ENCODE data around the gene KRT36.
A peak's percentile ranks its signal among the peaks of the same experiment; 100 is the strongest.

KRT36 gene

DNA sequence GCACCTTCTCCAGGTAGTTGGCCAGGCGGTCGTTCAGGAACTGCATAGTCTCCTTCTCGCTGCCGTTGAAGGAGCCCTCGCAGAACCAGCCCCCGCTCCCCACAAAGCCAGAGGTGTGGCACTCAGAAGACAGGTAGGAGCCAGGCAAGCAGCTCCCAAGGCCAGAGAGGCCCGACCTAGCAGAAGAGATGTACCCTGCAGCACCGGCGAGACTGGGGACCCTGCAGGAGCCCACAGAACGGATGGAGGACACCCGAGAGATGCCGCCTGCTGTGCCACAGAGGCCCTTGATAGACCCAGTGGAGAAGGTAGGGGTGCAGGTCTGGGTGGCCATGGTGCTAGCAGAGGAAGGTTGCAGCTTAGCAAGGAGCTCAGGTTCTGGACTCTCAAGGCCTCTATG is at the start of gene KRT36:
Gene KRT36 (minus strand): TSS at position 380 of the 400 bp plus-strand sequence. CDS start 46 bp downstream, at position 334.
- no peak for DNase-seq

DNA sequence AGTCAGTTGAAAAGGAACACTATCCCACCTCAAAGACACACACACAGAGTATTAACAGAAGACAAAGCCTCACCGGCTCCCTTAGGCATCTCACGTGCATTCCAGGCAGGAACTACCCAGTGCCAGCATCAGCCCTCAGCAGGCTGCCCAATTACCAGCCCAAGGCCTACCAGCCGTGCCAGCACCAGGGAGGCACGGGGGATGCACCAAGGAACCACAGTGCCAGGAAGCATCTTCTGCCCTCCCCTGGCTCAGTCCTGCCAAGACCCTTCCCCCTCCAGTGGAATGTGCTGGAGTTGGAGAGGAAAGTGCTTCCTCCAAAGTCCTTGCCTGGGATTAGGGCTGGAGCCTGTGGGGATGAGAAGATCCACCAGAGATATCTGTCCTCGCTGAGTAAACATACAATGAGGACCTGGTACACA is 49.4 kb upstream of the KRT36 start:
- DNase-seq = no peak

DNA sequence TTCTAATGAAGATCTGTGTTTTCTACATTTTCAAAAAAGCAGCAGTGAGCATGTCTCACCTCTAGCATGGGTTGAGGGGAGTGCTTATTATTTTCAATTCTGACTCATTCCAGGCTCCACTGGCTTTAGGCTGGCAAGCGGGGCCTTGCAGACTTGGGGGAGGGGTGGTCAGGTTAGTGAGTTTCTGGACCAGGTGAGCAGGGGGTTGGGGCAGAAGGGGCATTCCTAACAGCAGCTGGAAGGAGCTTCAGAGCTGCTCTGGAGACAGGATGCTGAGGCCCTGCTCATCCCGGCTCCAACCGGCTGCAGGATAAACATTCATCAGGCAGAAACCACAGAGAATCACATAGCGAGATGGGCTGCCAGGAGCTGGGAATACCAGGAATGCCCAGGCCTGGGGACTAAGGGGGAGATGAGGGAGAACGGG is 48.9 kb upstream of the KRT36 start:
- DNase-seq = no peak

- no peak for DNase-seq
These were observed 48.3 kb upstream of the KRT36 start for GRCh38 chr17:41537990-41538389.

DNA sequence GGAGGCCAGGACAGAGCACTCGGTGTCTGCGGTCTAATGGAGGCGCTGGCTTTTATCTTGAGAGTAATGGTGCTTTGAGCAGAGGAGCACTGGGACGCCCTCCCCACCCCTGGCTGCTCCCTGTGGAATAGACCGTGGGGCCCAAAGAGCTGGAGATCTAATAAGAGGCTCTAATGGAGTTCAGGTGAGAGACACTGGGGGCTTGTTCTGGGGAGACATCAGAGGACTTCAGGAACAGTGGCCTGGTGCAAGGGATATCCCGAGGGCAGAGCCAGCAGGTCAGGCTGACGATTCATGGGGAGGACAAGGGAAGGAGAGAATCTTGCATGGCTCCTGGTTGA is 47.9 kb upstream of the KRT36 start:
- DNase-seq = no peak

GRCh38 chr17:41536741-41537613 is 47.3 kb upstream of the KRT36 start:
- no peak for DNase-seq

DNA sequence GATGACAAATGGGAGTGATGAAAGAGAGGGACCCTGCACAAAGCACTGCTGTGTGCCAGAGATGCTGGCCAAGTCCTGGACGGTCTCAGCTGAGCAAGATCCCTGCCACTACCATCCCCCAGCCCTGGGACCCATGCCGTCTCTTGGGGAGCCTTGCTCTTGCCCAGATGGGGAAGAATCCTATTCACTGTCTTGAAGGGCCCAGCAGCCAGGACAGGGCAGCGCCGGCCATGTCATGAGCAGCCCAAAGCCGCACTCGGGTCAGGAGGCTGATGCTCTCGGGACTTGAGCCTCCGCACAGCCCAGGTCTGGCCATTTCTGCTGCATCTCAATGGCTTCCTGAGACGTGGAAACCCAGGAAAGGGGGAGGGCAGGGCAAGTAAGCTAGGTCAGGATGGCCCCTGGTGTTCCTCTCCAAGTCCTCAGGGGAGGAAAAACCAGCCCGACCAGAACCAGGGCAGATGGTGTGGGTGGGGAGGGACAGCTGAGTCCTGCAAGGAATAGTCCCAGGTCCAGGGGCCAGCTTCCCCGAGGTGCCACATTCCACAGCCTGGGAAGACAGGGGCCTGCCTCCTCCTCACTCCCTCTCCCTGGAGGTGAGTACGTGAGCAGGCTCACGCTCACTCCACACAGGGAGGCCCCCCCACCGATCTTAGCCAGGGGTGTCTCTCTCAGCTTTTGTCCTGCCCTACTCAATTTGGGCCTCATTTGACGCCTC is 46.2 kb upstream of the KRT36 start:
- no peak for DNase-seq

GRCh38 chr17:41534899-41535546 is 45.3 kb upstream of the KRT36 start:
- peak; percentile 28 for DNase-seq

- no peak for DNase-seq
These were observed 43.9 kb upstream of the KRT36 start for GRCh38 chr17:41533613-41534012.

DNA sequence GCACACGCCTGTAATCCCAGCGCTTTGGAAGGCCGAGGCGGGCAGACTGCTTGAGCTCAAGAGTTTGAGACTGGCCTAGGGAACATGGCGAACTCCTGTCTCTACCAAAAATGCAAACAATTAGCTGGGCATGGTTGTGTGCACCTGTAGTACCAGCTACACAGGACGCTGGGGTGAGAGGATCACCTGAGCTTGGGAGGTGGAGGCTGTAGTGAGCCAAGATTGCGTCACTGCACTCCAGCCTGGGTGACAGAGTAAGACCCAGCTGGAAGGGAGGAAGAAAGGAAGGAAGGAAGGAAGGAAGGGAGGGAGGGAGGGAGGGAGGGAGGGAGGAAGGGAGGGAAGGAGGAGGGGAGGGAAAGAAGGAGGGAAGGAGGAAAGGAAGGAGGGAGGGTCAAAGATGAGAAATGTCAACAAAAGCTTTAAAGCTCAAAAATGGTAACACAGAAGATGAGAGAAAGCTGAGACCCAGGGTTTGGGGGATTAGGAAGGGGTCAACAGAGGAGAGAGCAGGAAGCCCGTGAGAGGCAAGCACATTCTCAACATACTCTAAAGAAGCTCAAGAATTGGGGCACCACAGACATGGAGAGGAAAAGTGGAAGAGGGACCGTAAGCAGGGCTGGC is 43.3 kb upstream of the KRT36 start:
- no peak for DNase-seq

DNA sequence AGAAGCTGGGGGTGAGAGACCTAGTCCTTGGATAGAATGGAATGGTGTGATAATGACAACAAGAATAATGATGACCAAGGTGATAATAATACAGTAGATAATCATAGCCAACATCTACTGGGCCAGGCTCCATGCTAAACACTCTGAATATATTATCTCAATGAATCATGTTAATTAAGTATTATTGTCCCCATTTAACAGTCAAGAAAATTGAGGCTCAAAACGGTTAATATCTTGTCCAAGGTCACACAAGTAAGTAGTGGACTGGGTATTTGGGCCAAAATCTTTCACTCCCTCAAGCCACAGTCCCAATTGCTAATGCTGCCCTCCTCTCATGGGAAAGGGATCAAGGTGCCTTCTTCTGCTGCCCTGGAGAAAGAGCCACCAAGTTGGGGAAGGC is 42.3 kb upstream of the KRT36 start:
- no peak for DNase-seq

DNA sequence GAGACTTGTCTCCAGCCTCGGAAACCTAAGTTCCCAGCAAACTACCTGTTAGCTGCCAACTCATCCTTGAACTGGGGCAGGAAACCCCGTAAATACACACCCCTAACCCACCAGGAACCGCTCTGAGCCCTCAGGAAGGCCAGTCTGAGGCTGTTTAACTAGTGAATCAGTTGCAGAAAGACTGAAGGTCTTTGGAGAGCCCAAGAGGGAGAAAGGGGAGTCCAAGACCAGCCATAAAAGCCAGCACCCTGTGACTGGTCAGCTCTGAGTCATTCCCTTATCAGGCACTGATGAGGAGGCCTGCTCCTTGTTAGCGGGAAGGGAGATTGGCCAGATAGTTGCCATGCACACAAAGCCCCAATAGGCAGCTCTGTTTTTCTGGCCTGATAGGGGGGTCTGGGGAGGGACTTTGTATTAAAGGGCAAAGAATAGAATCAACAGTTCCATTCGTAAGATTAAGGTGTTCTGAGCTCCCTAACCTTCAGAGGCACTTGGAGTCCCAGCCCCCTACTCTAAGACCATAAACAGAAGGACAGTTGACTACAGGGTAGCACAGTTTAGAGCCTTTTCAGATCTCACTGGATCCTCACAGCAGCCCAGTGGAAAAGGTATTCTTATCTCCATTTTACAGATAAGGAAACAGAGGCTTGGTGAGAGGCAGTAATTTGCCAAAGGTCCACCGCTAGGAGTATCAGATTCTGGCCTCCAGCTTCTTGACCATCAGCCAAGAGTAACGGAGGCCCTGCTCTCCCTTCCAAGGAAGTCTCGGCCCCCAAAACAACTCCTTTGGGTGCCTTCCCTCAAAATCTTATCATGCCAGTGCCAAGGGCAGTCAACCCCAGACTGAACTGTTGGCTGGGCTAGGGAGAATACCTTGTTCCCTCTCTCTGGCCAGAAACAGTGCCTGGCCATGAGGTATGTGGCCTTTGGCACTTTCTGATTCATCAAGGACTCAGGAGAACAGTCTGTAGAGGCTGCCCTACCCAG is 40.6 kb upstream of the KRT36 start:
- DNase-seq = peak; percentile 69

DNA sequence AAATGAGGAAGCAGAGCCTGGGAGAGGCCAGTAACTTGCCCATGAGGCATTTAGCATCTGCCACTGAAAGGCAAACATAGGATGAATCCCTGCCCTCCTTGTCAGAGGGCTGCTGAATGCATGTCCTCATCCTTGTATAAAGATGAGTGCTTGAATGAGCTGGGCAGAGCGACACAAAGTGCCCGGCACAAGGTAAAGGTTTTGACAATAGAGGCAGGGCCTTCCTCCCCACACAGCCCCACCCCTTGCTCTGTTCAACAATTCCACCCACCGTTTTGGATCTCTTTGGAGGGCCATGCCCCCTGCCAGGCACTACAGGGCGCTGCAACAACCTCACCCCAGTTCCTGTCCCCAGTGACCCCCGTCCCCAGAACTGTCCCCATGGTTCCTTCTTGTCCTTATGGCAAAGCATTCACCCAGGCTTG is 39.8 kb upstream of the KRT36 start:
- DNase-seq = no peak

- DNase-seq = no peak
These were observed 39.2 kb upstream of the KRT36 start for GRCh38 chr17:41528959-41529353.

GRCh38 chr17:41527063-41528023 is 37.6 kb upstream of the KRT36 start:
- DNase-seq = peak; percentile 39

GRCh38 chr17:41524261-41524660 is 34.6 kb upstream of the KRT36 start:
- DNase-seq = no peak

DNA sequence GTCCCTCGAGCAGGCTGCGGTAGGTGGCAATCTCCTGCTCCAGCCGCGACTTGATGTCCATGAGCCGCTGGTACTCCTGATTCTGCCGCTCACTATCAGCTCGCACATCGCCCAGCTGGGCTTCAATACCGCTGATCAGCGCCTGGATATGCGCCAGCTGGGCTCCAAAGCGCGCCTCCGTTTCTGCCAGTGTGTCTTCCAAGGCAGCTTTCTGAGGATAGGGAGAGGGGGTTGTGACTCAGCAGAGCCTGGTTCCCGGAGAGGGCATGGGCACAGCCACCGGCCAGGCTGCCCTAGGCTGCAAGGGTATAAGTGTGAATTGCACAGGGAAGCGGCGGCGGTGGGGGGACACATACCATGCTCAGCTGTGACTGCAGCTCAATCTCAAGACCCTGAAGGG is 34.1 kb upstream of the KRT36 start:
- no peak for DNase-seq

DNA sequence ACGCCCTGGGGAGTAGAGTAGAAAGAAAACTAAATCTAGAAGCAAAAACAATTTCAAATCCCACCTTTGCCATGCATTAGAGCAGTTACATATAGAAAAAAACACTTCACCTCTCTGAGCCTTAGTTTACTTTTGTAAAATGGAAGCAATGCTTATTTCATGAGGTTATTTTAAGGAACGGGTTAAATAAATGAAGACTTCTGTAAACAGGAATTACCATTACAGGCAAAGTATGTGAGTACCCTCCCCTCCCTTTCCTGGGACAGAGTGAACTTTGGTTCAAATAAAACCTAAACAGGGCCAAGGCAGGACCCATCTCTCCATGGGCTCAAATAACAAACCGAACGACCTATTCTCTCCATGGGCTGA is 33.5 kb upstream of the KRT36 start:
- DNase-seq = no peak

DNA sequence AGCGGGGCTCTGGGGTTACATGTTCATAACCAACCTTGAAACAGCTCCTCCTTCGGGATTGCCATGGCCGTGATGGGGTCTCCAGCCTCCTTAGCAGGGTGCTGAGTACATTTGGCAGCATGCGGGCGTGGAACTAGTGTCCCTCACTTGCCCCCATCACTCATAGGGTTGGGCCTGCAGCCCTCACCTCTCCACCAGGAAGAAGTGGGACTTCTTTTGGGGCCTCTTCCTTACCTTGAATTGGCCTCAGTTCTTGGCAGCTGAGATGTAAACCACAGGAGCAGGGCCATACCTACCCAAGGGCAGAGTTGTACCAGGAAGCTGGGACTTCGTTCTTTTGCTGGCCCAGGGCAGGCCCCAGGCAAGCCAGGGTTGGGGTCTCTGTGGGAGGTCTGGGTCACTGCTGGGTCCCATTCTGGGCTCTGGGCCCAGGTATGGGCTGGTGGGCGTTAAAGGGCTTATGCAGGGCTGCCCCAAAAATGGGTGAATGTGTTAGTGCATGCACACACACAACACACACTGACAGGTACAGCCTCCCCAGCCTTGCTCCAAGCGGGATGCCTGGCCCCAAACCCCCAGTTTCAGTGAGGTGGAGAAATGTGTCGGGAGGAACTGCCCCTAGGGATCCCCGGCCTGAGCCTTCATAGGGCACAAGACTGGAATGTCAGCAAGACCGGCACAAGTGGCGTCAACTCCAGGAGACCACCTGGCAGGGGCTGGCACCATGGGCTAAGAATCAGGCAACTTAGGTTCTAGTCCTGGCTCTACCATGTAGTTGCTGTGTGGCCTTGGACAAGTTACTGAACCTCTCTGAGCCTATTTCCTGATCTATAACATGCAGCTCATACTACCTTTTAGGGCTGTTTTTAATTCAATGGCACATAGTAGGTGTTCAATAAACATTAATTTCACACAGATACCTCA is 32.9 kb upstream of the KRT36 start:
- DNase-seq = no peak
